HG03469 (cell line): Measurements from ENCODE around the gene ELF5.

Experiments used
- ATAC-seq: cut with Tn5 transposase; IDR thresholded peaks from one replicate; pipeline ENCODE4 v1.9.1; 2021; ENCODE audit warnings: mild to moderate bottlenecking, moderate library complexity, moderate number of reproducible peaks; ENCODE audit not compliant: unreplicated experiment

ELF5 gene

DNA sequence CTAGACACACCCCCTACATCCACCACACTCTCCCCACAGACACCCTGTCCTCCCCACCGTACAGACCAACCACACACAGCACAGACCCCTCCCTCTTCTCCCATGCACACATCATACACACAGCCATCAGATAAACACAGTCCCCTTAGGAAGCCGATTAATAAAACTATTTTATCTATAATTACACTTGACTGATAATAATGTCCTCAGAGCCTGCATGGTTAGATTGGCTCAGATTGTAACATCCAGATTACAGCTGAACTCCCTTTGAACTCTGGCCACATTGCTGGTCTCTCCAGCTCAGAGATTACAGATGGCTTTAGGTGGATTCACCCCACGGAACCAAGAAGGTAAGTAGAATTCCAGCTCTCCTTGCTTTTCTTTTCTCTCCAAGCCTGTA is 9.5 kb upstream of the ELF5 start:
- no peak for ATAC-seq

DNA sequence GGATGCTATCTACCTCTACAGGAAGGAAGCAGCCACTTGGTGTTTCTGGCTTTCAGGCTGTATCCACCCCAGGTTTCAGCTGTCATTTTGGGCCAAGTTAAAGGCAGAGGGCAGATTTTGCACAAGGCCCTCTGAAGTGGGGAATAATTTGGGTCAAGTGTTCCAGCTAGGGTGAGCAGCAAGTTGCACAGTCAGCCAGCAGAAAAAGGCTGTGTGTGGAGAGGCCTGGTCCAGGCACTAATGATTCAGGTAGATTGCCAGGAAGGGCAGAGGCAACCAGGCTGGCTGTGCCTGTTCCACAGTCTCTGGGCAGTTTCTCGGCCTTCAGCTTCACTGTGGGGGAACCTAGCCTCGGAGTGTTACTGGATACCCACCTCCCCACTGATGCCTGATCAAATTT is 8.6 kb upstream of the ELF5 start:
- ATAC-seq = no peak

DNA sequence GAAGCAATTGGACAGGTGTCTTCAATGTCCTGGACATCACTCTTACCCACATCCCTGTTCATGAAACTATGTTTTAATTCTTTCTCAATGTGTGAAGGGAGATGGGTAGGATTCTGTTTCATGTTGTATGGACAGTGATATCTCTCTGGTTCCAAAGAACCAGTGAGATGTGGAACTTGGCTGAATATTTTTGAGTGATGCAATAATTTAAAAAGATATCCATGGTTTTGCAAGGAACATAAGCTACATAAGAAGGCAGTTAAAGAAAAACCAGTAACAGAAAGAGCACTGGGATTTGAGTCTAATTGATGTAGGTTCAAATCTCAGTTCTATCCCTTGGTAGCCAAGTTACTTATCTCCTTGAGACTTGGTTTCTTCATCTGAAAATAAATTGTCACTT is 7.7 kb upstream of the ELF5 start:
- ATAC-seq = no peak

DNA sequence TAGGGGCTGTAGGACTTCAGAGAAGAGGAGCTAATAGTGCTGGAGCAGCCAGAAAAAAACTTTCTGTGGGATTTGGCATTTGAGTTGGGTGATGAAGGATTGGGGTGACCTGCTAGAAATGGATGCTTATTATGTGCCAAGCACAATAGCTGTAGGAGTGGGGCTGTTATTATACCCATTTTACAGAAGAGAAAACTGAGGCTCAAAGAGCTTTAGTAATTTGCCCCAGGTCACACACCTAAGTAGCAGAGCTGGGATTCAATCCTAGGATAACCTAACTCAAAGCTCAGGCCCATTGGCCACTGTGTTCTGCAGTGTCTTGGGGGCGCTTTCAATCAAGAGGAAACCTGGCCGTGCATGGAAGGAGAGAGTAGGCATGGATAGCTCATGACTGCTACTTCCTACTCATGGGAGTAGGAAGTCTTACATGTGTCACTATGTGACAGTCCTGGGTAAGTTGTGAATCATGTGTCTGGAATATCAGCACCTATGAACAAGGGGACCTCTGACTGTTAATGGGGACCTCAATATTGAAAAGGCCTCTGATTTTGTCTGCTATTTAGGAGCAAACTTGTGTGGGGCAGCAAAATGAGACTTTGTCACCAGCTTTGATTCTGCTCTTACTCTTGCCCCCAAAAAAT is 6.1 kb upstream of the ELF5 start:
- ATAC-seq = no peak

DNA sequence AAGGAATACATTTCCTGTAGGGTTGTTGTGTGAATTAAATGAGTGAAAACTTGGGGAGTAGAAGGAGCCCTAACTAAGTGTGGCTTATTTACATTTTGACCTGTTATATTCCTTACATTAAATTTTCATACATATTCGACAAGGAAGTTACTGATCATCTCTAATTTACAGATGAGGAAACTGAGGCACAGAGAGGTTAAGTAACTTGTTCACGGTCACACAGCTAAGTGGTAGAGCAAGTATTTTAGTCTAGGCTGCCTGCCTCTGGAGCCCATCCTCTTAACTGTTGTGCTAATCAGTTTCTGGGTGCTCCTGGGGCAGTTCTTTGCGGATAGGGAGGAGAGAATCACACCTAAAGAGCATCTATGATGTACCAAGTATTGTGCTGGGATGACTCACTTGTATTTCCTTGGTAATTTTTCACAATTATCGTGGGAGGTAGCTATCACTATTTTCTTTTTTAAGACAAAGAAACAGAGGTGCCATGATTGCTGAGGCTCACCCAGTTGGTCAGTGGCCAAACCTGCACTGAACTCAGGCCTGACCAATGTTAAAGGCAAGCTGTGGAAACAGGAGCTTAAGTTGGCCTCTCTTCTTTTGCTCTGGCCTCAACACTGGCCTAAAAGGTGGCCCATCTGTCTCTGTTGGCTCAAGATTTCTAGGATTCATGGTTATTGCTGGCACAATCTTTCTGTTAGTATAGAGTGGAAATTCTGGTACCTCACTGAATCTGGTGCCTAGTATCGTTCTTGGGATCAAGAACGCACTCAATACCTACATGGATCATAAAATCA is 2.9 kb upstream of the ELF5 start:
- no peak for ATAC-seq

DNA sequence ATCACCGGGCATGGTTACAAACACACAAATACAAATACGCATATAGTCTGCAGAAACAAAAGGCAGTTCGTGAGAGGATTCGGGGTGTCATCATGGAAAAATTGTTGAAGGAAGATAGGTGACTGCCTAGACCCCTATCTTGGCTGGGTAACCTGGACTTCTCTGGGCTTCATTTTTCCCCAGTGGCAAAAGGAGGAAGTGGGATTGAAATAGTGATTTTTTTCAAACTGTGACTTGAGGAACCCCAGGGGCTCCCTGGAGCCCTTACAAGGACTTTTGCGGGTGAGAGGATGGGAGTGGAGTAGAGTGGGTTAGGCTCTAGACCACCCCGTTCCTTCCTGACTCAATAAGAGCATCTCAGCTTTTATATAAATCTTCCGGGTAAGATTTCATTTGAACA is 1.0 kb upstream of the ELF5 start:
- no peak for ATAC-seq

DNA sequence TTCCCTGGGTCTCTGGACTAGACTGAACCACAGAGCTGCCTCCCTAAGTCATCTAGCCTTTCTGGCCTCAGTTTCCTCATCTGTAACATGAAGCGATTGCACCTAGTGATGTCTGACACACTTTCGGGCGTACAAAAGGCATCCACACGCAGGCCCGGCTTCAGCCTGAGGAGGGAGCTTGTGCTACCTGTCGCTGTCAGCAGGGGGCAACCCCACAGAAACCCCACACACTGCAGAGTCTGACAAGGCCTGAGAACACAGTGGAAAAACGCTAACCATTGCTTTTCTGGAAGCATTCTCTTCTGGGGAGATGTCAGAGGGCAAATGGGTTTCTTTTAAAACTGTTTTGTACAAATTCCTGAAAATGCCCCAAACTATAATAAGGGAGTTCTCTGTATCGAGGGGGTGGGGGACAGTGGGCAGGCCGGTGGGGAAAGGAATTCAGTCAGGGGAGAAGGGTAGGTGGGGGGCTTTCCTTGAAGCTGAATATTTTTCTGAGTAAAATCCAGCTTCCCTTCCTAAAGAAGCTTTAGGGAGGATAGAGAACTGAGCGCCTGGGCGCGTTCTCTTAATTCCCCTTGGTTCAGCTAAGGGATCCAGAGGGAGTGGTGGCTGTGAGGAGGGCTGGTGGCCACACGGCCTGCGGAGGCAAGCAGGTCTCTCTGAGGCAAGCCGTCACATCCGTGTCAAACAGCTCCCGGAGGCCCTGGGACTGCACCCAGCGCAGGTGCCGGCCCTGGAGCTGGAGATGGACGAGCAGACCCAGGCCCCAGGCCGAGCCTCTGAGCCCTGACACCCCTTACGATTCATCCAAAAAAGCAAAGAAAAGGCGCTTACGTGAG is 533 bp downstream of the ELF5 start:
- ATAC-seq = peak; percentile 88

DNA sequence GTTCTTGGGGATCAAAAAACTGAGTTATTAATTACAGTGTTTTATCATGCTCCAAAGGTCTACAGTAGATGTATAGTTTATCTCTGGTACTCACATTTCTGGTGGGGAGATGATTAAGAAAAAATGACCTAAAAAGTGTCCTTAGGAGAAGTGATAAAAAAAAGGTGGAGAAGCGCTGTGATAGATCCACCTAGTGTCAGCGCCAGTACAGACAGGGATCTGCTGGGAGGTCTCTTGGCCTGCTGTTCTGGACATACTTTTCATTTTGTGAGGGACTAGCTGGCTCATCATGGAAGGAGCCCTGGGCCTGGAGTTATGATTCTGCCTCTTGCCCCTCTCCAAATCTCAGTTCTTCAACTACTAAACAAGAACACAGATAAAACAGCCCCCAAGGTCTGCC is 2.9 kb downstream of the ELF5 start:
- ATAC-seq = no peak

DNA sequence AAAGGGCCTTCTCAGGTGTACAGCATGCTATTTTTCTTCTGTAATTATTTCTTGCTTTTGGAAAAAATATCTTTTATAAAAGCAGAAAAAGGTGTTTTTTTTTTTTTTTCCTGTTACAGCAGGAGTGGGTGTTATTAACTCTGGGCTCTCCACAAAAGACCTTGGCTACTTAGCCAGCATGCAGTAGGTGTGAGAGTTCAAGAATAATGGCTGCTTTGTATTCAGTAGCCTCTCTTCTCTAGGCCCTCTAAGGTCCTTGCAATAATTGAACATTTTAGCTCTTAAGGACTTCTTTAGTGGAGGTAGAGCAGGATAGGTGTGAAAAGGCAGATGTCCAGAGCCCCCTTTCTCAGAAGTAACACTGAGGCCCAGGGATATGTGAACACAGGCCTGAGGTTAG is 3.4 kb downstream of the ELF5 start:
- ATAC-seq = no peak

DNA sequence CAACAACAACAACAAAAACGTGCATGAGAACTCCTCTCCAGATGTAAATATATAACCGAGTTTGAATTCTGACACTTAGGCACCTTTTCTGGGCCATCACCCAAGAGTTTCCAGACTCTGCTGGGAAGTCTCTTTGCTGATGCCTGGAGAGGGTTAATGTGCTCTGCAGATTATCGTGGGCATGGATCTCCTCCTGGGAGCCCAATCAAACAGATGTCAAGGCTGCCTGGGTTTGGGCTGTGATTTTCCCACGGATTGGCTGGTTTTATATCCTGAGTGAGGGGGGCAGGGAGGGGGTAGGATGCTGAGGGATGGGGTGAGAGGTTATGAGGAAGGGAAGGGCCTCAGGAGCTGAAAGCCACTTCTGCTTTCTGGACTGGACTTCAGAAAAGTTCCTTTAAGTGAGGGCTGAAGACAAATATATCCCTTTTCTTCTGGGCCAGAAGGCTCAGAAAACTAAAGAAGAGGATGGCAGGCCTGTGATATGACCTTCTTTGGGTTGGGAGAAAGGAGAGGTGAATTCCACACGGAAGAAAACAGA is 4.2 kb downstream of the ELF5 start:
- ATAC-seq = no peak

DNA sequence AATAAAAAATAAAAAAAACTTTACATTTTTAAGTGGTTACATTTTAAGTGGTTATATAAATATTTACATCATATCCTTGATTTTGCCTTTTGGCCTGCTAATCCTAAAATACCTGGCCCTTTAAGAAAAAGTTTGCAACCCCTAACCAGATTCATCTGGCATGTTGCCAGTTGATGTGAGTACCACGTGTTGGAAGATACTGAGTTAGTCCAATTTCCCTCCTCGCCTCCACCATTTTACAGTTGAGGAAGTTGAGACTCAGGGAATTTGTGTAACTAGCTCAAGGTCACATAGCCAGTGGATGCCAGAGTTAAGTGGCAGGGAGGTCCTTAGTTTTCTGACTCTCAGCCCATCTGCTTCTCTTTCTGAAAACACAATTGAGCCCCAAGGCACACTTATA is 5.1 kb downstream of the ELF5 start:
- no peak for ATAC-seq

DNA sequence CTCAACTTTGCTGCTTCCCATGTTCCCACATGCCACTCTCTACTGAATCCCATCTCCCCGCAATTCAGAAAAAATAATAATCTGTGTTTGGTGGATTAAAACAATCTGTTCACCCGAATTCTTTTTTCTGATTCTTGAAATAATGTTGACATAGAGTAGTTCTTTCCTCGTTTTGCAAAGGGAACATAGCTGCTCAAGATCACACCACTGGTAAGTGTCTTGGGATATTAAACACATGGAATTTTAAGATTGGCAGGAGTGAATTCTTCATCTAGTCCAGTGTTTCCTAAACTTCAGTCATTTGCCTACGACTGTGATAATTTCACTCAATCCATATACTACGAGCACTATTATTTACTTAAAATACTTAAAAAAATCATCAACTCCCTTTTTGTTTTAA is 6.0 kb downstream of the ELF5 start:
- ATAC-seq = no peak

DNA sequence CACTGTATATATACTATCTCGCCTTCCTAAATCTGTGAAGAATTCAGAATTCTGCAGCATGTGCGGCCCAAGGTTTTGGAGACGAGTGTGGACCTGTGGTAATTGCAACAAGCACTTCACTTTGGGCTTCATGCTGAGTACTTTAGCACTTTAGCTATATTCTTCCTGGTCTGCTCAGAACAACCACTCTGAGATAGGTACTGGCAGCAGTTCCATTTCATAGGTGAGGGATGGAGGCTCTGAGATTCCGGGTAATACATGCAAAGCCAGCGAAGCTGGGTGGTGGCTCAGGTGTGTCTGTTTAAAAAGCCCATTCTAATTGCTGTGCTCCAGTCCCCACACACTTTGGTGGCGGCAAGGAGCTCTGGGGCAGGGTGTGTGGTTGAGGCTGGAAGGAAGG is 6.4 kb downstream of the ELF5 start:
- no peak for ATAC-seq

DNA sequence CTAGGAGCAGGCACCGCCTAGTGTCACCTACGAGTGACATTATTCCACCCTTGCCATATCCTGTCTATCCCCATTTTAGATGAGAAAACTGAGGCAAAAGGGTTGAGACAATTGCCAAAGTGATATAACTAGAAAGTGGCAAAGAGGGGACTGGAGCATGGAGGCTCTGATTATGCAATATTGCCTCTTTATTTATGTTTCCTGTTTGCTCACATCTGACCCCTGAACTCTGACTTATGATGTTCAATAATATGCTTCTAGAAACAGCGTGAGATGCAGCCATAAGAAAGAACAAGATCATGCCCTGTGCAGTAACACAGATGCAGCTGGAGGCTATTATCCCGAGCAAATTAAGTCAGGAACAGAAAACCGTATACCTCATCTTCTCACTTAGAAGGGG is 7.7 kb downstream of the ELF5 start:
- no peak for ATAC-seq

DNA sequence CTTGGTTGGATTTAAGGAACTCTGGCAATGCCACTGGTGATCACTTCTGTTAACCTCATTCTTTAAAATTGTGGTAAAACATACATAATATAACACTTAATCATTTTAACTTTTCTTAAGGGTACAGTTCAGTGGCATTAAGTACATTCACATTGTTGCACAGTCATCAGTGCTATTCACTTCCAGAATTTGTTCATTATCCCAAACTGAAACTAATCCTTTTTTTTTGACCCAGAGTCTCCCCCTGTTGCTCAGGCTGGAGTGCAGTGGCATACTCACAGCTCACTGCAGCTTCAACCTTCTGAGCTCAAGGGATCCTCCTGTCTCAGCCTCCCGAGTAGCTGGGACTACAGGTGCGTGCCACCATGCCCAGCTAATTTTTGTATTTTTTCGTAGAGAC is 10.6 kb downstream of the ELF5 start:
- ATAC-seq = no peak

DNA sequence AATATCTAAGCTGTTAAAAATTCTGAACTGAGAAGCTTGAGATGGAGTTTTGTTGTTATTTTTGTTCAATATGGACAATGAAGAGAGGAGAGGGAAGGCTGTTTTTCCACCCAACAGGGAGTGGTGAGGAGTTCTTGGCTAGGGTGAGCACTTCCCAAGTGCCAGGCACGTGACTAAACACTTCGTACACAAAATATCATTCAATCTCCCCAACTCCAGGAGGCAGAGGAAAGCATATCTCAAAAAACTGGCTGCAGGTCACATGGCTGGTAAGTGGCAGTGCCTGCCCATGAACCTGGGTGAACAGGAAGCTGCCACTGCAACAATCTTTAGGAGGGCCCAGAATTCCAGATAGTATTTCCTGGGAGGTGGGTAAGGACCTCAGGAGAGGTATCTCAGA is 11.6 kb downstream of the ELF5 start:
- ATAC-seq = no peak

DNA sequence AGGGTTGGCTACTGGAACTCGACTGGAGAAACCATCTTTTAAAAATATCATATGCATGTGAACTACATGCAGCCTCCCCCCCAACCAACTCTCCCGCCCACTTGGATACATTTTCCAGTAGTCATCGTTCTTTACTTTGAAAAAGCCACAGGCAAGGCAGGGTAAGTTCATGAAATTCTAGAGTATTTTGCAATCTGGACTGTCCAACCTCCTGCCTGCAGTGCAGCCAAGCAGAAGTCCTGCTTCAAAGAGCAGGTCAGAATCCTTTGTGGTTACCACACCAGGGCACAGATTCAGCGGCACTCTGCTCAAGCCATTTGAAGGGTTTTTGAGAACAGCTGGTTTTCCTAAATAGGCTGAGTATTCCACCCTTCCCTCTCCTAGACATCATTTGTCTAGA is 12.1 kb downstream of the ELF5 start:
- no peak for ATAC-seq

DNA sequence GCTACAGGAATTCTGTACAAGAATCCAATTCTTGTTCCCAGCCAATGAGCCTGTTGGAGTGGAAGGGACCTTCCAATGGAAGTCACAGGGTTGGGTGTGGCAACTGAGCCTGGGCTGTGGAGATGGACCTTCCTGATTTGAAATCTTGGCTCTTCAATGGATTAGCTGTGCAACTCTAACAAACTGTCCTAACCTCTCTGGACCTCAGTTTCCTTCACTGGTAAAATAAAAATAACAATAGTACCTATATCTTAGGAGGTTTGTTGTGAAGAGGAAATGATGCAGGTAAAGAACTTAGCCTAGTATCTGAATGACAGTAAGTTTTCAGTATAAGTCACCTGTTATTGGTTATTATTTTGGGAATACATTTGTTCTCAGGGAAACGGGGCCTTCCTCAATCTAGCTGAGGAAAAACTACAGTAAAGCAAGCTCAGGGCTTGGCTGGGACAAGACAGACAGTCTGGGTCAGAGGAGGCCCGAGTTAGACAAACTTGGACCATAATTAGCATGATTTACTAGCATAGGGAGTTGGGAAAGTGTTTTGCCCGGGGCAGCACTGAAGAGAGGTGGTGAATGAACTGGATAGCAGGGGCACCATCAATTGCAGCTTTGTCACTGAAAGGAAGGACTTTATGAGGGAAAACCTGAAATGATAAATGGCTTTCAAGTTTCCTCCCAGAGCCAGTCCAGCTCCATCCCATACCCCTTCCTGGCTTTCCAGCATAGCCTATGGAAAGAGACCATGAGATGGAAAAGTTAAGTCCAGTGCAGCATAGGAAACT is 13.7 kb downstream of the ELF5 start:
- ATAC-seq = no peak

DNA sequence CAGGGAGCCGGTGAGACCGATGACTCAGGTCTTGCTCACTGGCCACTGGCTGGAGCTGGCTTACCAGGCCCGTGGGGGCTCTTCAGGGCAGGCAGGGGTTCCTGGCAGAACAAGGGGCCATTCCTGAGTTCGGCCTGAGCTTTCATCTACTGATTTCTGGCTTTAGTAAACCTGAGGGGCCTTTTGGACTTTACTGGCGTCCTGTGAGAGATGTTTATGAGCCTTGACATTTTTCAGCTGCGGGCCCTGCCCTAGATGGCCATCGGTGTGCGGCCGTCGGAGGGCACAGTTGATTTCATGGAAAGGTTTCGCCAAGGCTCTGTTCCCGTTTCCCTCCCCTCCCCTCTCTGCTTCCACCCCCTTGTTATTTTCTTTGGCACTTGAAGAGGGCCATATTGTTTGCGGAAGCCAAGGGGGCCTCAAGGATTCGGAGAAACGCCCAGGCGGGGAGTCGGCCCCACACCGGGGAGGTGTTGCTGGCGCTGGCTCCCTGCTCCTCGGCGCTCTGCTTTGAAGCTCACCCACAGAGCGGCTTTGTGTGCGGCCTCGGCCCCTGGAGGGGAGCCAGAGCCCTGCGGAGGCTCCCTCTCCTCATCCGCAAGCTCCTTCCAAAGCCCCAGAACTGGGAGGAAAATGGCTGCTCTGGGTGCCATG is 17.7 kb downstream of the ELF5 start:
- no peak for ATAC-seq

DNA sequence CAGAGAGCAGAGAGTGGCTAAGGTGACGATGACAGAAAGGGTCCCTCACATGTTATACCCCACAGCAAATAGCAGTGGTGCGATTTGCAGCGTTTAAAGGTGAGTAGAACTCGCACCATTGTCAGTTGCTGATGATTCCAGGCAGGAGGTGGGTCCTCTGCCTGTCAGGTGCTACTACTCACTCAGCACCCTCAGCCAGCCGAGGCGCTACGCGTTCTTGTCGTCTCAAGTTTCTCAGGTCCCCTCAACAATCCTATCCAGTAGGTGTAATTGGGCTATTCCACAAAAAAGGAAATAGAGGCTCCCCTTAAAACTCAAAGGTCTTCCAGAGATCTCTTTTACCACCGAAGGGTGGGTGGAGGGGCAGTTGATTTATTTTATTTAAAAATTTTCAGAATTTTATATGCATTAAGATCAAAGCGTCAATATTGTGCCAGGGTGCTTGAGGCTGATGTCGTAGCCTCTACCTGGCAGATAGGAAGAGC is 18.3 kb downstream of the ELF5 start:
- no peak for ATAC-seq
